ENCODE data around the gene PROK2.

Gene PROK2

DNA sequence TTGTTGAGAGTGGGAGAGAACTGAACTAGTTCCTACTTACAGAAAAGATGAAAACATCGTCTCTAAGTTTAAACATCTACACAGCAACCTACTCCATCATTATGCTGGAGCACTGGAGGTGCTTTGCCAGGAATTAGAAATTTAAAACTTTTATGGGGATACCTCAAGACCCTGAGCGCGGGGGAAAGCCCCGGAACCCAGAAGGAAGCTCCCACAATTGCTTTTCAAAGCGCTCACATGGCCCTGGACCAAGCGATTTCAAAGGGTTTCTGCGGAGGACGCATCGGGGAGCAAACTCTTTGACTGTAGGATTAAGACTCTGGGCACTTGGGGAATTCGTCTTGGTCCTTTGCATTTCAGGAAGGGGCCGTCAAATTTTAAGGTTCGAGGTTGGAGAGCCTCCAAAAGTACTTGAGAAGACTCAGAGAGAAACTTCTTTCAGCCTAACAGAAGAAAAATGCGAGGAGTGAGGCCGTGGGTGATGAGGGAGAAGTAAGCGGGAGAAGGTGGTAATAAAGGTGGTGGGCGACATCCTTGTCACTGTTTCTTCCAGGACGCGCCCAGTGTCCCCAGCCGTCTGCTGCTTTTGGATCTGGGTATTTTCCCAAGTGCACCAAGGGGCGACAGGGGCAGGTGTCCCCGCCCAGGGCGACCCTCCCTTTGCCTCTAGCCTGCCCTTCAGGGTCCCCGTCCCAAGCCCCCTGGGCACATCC lies 591 bp downstream of the PROK2 start:
- Histone ChIP-seq H3K9me3 (ENCODE audit: insufficient read depth, low read depth, low read length) (no peaks in the 10 kb centered on the region), H3K9me2 (replicated peaks; ENCODE audit: low read depth, low read length) (no peaks in the 10 kb centered on the region), H3K36me3 (ENCODE audit: insufficient read depth, low read length) (no peaks in the 10 kb centered on the region), H4K20me1 (ENCODE audit: insufficient read depth, low read length, poor library complexity, severe bottlenecking) (no peaks in the 10 kb centered on the region), H2AFZ (ENCODE audit: low read length) (no peak overlapping the region), H3K4me1 (ENCODE audit: insufficient read depth, low read length, poor library complexity, severe bottlenecking) (peaks cover 8% of the 10 kb centered on the region), H3K27me3 (ENCODE audit: insufficient read depth, low read length, poor library complexity, severe bottlenecking) (peaks cover 73% of the 10 kb centered on the region), H3K4me3 (ENCODE audit: low read length, poor library complexity, severe bottlenecking) (no peak overlapping the region), H3K4me2 (ENCODE audit: low read depth, low read length, poor library complexity, severe bottlenecking) (no peak overlapping the region), H3F3A (ENCODE audit: low read depth) (no peaks in the 10 kb centered on the region), H3K79me2 (ENCODE audit: insufficient read depth, low read length) (no peaks in the 10 kb centered on the region), H3K9ac (ENCODE audit: low read depth, low read length, poor library complexity, severe bottlenecking) (no peak overlapping the region)
- no peak for TF ChIP-seq EZH2phosphoT487 (IDR thresholded peaks at IDR 0.05; ENCODE audit: borderline replicate concordance)
- TF ChIP-seq, protein P1, sequence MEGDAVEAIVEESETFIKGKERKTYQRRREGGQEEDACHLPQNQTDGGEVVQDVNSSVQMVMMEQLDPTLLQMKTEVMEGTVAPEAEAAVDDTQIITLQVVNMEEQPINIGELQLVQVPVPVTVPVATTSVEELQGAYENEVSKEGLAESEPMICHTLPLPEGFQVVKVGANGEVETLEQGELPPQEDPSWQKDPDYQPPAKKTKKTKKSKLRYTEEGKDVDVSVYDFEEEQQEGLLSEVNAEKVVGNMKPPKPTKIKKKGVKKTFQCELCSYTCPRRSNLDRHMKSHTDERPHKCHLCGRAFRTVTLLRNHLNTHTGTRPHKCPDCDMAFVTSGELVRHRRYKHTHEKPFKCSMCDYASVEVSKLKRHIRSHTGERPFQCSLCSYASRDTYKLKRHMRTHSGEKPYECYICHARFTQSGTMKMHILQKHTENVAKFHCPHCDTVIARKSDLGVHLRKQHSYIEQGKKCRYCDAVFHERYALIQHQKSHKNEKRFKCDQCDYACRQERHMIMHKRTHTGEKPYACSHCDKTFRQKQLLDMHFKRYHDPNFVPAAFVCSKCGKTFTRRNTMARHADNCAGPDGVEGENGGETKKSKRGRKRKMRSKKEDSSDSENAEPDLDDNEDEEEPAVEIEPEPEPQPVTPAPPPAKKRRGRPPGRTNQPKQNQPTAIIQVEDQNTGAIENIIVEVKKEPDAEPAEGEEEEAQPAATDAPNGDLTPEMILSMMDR (conservative IDR thresholded peaks at IDR 0.05; ENCODE audit: low read length) = no peak

DNA sequence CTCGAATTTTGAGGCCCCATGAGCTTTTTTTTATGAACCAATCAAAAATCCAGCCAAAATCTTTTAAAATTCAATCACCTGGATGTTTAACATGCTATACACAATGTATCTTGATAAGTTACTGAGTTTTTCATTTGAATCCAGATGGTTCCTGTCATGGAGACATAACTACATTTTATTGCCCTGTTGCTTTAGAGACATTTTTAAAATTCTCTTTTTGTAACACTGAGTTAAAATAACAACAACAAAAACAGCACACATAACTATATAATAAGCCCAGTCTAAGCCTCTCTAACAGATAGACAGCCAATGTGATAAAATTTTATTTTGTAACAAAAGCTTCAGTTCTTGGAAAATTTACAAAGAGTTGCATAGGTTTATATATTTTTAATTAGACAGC lies 1.8 kb downstream of the PROK2 start:
- H3K4me1 ChIP-seq (ENCODE audit: insufficient read depth, low read length, poor library complexity, severe bottlenecking) = peaks cover 8% of the 10 kb centered on the region
- H3K4me3 ChIP-seq (ENCODE audit: low read length, poor library complexity, severe bottlenecking) = no peak overlapping the region
- H3K4me2 ChIP-seq (ENCODE audit: low read depth, low read length, poor library complexity, severe bottlenecking) = no peak overlapping the region
- no peaks in the 10 kb centered on the region for H3K9me2 ChIP-seq (replicated peaks; ENCODE audit: low read depth, low read length)
- H3K27me3 ChIP-seq (ENCODE audit: insufficient read depth, low read length, poor library complexity, severe bottlenecking) = peaks cover 80% of the 10 kb centered on the region
- H3K36me3 ChIP-seq (ENCODE audit: insufficient read depth, low read length) = no peaks in the 10 kb centered on the region
- no peak overlapping the region for H2AFZ ChIP-seq (ENCODE audit: low read length)
- H4K20me1 ChIP-seq (ENCODE audit: insufficient read depth, low read length, poor library complexity, severe bottlenecking) = no peaks in the 10 kb centered on the region
- no peaks in the 10 kb centered on the region for H3K9me3 ChIP-seq (ENCODE audit: insufficient read depth, low read depth, low read length)
- no peak for TF ChIP-seq EZH2phosphoT487 (IDR thresholded peaks at IDR 0.05; ENCODE audit: borderline replicate concordance)
- TF ChIP-seq, protein P1 (conservative IDR thresholded peaks at IDR 0.05; ENCODE audit: low read length) = no peak
- H3F3A ChIP-seq (ENCODE audit: low read depth) = no peaks in the 10 kb centered on the region
- H3K9ac ChIP-seq (ENCODE audit: low read depth, low read length, poor library complexity, severe bottlenecking) = no peak overlapping the region
- no peaks in the 10 kb centered on the region for H3K79me2 ChIP-seq (ENCODE audit: insufficient read depth, low read length)

DNA sequence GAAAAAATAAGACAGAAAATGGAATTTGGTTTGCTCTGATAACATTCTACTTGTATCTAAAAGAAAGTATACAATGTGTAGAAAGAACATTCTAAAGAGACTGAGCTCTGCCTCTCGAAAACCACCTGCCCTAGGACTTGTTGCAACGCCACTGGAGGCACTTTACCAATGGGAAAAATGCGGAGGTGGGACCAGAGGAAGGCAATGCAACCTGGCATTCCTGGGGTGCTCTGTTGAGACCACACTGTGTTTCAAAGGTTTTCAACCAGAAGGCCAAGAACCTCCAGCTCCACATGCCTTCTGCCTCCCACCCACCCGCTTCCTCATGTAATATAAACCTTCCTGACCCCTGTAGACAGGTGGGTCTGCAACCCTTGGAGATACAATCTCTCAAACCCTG lies 4.5 kb downstream of the PROK2 start:
- no peak overlapping the region for H3K4me3 ChIP-seq (ENCODE audit: low read length, poor library complexity, severe bottlenecking)
- H3K9me3 ChIP-seq (ENCODE audit: insufficient read depth, low read depth, low read length) = no peaks in the 10 kb centered on the region
- no peaks in the 10 kb centered on the region for H3K79me2 ChIP-seq (ENCODE audit: insufficient read depth, low read length)
- no peaks in the 10 kb centered on the region for H4K20me1 ChIP-seq (ENCODE audit: insufficient read depth, low read length, poor library complexity, severe bottlenecking)
- no peak overlapping the region for H3K4me2 ChIP-seq (ENCODE audit: low read depth, low read length, poor library complexity, severe bottlenecking)
- no peak for TF ChIP-seq EZH2phosphoT487 (IDR thresholded peaks at IDR 0.05; ENCODE audit: borderline replicate concordance)
- TF ChIP-seq, protein P1 (conservative IDR thresholded peaks at IDR 0.05; ENCODE audit: low read length) = no peak
- H3K9me2 ChIP-seq (replicated peaks; ENCODE audit: low read depth, low read length) = no peaks in the 10 kb centered on the region
- H2AFZ ChIP-seq (ENCODE audit: low read length) = no peak overlapping the region
- H3K4me1 ChIP-seq (ENCODE audit: insufficient read depth, low read length, poor library complexity, severe bottlenecking) = peaks cover 8% of the 10 kb centered on the region
- no peak overlapping the region for H3K9ac ChIP-seq (ENCODE audit: low read depth, low read length, poor library complexity, severe bottlenecking)
- no peaks in the 10 kb centered on the region for H3K36me3 ChIP-seq (ENCODE audit: insufficient read depth, low read length)
- H3K27me3 ChIP-seq (ENCODE audit: insufficient read depth, low read length, poor library complexity, severe bottlenecking) = peaks cover 82% of the 10 kb centered on the region
- H3F3A ChIP-seq (ENCODE audit: low read depth) = no peaks in the 10 kb centered on the region
